Measurements from ENCODE around the gene CDH6. TPM values are rescaled to one million over a fixed set of nuclear protein-coding genes. Genes with fewer than 3 reads are reported as not detected.

The CDH6 gene
- total and polyA plus RNA-seq, 7 donors: under 0.01 to 6.9 (median 1.6) TPM; not detected in 1

DNA sequence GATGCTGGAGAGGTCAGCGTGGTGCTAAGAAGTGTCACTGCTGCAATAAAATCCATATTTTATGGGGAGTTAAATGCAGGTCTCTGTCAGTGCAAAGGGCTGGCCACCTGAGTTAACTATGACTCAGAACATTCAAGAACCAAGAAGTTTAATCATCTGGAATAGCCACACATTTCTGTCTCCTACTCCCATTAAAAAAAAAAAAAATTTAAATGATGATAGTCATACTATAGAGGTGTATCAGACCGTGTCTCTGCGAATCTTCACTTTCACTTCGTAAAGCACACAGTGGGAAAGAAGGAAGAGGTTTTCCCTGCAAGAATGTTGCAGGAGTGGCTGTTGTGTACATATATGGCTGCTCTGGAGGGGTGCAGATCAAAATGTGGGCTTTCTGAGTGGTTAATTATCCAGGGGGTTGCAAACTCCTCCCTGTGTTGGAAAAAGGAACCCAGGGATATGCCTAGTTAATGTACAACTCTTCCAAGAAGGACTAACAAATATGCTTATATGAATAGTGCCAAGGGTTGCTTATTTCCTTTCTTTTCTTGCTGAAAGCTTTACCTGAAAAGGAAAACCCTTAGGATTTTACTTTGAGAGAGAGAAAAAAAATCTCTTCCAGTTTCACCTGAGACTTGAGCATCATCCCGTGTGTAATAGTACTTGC lies 1.5 kb downstream of the CDH6 start:
- 6 to 33% methylated on average over 5 of the region's 5 CpGs for WGBS, 2 donors
- TF ChIP-seq CTCF (IDR thresholded peaks at IDR 0.05): no peak
- TF ChIP-seq EP300 (IDR thresholded peaks at IDR 0.05): no peak
- no peak for TF ChIP-seq POLR2AphosphoS5 (IDR thresholded peaks at IDR 0.05)
- no peak for TF ChIP-seq POLR2A (IDR thresholded peaks at IDR 0.05)
- peak overlapping the region; percentile 27 to 54 (median 46) for H3K4me3 ChIP-seq
- H3K27ac ChIP-seq: peak overlapping the region in 2 of 4 donors; percentile 6 to 50
- peaks cover 0 to 58% (median 13%) of the 10 kb centered on the region in 3 donors for H3K27me3 ChIP-seq
- intact Hi-C loops (cut with DNase I): no loop called here
- H3K9me3 ChIP-seq: no peaks in the 10 kb centered on the region
- no peaks in the 10 kb centered on the region for H3K36me3 ChIP-seq
- peaks cover 0 to 21% (median 16%) of the 10 kb centered on the region in 4 donors for H3K4me1 ChIP-seq
- no peak for DNase-seq

DNA sequence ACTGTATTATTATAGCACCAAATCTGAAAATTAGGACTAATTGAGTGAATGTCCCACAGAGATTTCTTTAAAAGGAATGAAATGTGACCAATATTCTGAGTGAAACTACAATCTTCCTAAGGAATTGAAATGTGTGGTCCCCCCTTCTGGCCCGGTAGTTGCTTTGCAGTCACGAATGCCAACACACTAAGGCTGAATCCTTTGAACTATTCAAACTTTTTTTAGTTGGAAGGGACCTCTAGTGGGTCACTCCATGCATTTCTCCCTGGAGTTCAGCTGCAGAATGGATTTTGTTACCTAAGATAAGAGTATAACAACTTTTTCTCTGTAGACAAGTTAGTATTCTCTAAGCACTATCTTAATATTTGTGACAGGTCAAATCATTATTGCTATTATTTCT lies 2.8 kb downstream of the CDH6 start:
- peaks cover 0 to 58% (median 13%) of the 10 kb centered on the region in 3 donors for H3K27me3 ChIP-seq
- H3K4me1 ChIP-seq: peaks cover 0 to 21% (median 16%) of the 10 kb centered on the region in 4 donors
- TF ChIP-seq EP300 (IDR thresholded peaks at IDR 0.05) (no peak), POLR2AphosphoS5 (IDR thresholded peaks at IDR 0.05) (no peak), CTCF (IDR thresholded peaks at IDR 0.05) (no peak), POLR2A (IDR thresholded peaks at IDR 0.05) (no peak)
- H3K4me3 ChIP-seq: no peak overlapping the region
- no peak for DNase-seq
- 52 to 75% methylated on average over 2 of the region's 2 CpGs for WGBS, 2 donors
- H3K36me3 ChIP-seq: no peaks in the 10 kb centered on the region
- H3K9me3 ChIP-seq: no peaks in the 10 kb centered on the region
- intact Hi-C loops (cut with DNase I): no loop called here
- H3K27ac ChIP-seq: no peak overlapping the region

DNA sequence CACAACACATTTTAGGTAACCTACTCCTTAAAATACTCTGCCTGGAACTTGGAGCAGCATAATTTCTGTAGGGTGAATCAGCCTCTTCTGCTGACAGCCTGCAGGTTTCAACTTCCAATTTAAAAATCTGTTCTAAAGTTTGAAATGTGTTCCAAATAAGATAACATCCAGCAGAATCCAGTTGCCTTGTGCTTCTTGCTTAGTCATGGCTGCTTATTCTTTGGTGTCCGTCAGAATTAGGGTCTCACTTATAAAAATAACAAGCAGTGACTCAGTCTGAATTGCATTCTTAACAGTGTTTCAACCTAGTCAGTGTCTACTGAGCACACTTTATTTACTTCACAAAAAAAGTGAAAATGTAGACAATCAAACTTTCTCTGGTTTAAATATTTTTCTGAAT lies 3.7 kb downstream of the CDH6 start:
- Histone ChIP-seq H3K4me3 (no peak overlapping the region), H3K27ac (peak overlapping the region in 1 of 4 donors; percentile 6), H3K36me3 (no peaks in the 10 kb centered on the region), H3K27me3 (peaks cover 0 to 52% (median 13%) of the 10 kb centered on the region in 3 donors), H3K9me3 (no peaks in the 10 kb centered on the region), H3K4me1 (peaks cover 0 to 21% (median 16%) of the 10 kb centered on the region in 4 donors)
- DNase-seq: no peak
- WGBS, 2 donors: 50 to 73% methylated on average over 1 of the region's 1 CpG
- intact Hi-C loops (cut with DNase I): no loop called here
- no peak for TF ChIP-seq POLR2AphosphoS5 (IDR thresholded peaks at IDR 0.05)
- TF ChIP-seq POLR2A (IDR thresholded peaks at IDR 0.05): no peak
- TF ChIP-seq EP300 (IDR thresholded peaks at IDR 0.05): no peak
- no peak for TF ChIP-seq CTCF (IDR thresholded peaks at IDR 0.05)

GRCh38 chr5:31204958-31205357 lies 11.5 kb downstream of the CDH6 start:
- WGBS, 2 donors: 66 to 71% methylated on average over 1 of the region's 1 CpG
- intact Hi-C loops (cut with DNase I): no loop called here
- no peak for DNase-seq
- Histone ChIP-seq H3K9me3 (no peaks in the 10 kb centered on the region), H3K27me3 (no peaks in the 10 kb centered on the region), H3K27ac (no peak overlapping the region), H3K36me3 (no peaks in the 10 kb centered on the region), H3K4me1 (no peaks in the 10 kb centered on the region), H3K4me3 (no peak overlapping the region)
- TF ChIP-seq POLR2AphosphoS5 (IDR thresholded peaks at IDR 0.05): no peak
- no peak for TF ChIP-seq CTCF (IDR thresholded peaks at IDR 0.05)
- TF ChIP-seq POLR2A (IDR thresholded peaks at IDR 0.05): no peak
- no peak for TF ChIP-seq EP300 (IDR thresholded peaks at IDR 0.05)

- intact Hi-C loops (cut with DNase I): no loop called here
- WGBS, 2 donors: 86 to 88% methylated on average over 6 of the region's 6 CpGs
- no peak for TF ChIP-seq EP300 (IDR thresholded peaks at IDR 0.05)
- TF ChIP-seq POLR2A (IDR thresholded peaks at IDR 0.05): no peak
- TF ChIP-seq CTCF (IDR thresholded peaks at IDR 0.05): no peak
- no peak for TF ChIP-seq POLR2AphosphoS5 (IDR thresholded peaks at IDR 0.05)
Observed at GRCh38 chr5:31208043-31208442, 14.6 kb downstream of the CDH6 start.

More at GRCh38 chr5:31208043-31208442, 14.6 kb downstream of the CDH6 start:
- no peaks in the 10 kb centered on the region for H3K36me3 ChIP-seq
- H3K27me3 ChIP-seq: no peaks in the 10 kb centered on the region
- H3K4me3 ChIP-seq: no peak overlapping the region
- H3K9me3 ChIP-seq: no peaks in the 10 kb centered on the region
- DNase-seq: no peak
- H3K27ac ChIP-seq: no peak overlapping the region
- H3K4me1 ChIP-seq: no peaks in the 10 kb centered on the region
